C4-2B (cell line): ENCODE measurements around the gene KL.

ENCODE experiments used
- H3K27ac ChIP-seq: fragments of 450-650 bp; 2 replicates; pipeline ENCODE4 v1.5.1; 2017
- CTCF ChIP-seq: fragments of 450-650 bp; conservative IDR thresholded peaks from 2 replicates; pipeline ENCODE4 v1.5.1; 2017; ENCODE audit warnings: mild to moderate bottlenecking
- ZFX ChIP-seq: fragments of 450-650 bp; IDR thresholded peaks from 2 replicates; pipeline ENCODE4 v1.6.1; 2017

The KL gene

DNA sequence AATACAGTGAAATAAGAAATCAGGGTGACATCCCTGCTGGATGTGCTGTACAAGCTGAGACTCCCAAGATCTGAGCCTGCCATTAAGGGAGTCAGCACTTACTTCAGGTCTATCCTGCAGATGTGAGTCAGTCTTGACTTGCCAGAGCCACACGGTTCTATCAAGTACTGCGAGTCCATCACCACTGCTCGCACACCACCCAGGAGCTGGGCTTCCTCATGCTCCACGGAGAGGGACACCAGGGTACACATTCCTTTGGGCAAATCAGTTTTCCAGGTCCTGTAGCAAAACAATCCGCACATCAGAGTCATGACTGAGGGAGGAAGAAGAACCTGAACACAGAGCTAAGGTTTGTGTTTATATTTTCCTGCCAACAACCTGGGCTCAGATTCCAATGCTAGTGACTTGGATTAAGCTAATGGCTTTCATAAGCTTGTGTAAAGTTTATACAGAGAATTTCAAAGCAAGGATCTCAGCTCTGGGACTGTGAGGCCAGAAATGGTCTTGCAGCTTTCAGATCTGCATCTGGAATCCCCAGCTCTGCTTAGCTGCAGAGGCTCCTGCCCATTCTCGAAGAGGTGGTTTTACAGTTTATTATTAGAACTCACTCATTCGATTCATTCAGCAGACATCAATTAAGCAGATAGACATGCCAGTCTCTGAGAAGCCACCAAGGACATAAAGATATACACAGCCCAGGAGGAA lies 90.6 kb downstream of the KL start:
- TF ChIP-seq ZFX, result no peak
- TF ChIP-seq CTCF, result no peak
- no peak overlapping the region for H3K27ac ChIP-seq

DNA sequence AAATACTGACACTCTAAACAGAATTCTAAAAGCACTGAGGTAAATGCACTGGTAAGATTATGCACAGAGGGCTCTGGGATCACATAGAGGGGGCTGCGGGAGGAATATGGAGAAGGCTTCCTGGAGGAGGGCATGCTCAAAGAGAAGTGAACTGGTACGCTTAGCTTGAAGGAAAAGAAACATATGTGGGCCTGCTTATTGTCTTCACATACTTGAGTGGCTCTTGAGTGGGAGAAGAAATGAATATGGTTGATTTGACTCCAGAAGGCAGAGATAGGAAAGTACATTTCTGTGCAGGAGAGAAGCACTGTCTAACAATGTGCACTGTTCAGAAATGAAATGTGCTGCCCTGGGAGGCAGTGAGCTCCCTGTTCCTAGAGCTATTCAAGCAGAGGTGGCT lies 91.1 kb downstream of the KL start:
- no peak overlapping the region for H3K27ac ChIP-seq
- TF ChIP-seq CTCF (no peak), ZFX (no peak)

DNA sequence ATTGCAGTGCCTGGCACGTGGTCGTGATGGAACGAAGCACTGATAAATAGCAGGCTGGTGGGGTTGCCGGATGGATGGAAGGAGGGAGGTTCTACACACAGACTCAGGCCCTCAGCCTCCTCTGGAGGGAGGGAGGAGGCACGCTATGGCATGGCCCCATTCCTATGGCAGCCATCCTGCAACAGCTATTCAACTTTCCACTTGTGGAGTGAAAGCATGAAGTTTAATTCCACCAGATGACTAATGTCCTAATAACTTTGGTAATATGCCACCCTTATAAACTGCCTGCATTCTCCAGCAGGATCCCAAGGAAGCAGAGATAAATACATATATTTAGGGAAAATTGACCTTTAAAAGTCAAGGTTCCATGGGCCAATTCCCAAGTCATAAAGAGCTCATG lies 92.4 kb downstream of the KL start:
- H3K27ac ChIP-seq, result no peak overlapping the region
- TF ChIP-seq ZFX, result no peak

DNA sequence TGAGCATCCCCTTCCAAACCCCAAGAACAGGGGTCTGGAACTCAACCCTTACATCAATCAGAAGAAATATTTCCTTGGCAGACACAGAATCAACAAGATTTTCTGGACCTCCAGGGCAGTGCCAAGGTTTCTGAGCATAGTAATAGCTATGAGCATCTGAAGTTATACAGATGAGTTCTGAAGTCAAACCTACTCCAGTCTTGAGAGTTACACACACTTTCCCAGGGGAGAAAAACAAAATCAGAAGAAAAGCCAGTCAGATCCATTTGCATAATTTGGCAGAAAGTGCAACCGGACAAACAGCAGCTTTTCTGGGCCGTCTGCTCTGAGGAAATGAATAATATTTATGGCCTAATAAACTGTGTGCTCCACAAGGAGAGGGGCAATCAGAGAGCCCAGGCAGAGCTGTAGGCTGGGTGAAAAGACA lies 93.1 kb downstream of the KL start:
- H3K27ac ChIP-seq, result no peak overlapping the region
- no peak for TF ChIP-seq CTCF
- TF ChIP-seq ZFX, result no peak

DNA sequence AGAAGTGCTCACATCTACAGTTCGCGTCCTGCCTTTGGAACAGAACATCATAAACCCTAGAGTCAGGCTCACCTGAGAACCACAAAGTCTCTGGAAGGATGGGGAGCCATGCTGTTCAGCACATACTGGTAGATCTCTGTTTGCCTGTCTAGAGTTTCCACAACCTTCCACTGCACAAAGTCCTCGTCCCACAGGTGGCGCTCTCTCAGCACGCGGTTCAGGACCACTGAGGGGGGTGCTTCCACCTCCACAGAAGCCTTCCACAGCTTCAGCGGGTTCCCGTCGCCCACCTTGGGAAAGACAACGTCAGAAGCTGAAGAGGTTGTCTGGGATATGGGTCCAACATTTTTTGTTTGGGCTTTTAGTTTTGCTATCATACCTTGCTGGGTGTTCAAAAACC lies 93.6 kb downstream of the KL start:
- H3K27ac ChIP-seq, result no peak overlapping the region
- no peak; the same call in 1 of the 2 replicates for TF ChIP-seq CTCF
- no peak for TF ChIP-seq ZFX

DNA sequence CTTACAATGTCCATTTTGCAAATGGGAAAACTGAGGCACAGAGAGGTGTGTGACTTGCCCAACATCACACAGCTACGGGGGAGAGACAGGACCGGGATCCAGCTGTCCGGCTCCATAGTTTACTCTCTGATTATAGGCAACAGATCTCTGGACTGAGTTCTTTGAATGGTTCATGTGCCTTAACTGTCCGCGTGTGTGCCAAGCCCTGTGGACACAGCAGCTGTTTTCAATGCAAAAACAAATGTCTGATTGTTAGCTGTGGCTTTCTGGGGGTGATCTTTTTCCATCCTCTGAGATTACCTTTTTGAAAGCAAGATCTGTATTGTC lies 94.1 kb downstream of the KL start:
- TF ChIP-seq ZFX (no peak), CTCF (no peak)
- no peak overlapping the region for H3K27ac ChIP-seq

DNA sequence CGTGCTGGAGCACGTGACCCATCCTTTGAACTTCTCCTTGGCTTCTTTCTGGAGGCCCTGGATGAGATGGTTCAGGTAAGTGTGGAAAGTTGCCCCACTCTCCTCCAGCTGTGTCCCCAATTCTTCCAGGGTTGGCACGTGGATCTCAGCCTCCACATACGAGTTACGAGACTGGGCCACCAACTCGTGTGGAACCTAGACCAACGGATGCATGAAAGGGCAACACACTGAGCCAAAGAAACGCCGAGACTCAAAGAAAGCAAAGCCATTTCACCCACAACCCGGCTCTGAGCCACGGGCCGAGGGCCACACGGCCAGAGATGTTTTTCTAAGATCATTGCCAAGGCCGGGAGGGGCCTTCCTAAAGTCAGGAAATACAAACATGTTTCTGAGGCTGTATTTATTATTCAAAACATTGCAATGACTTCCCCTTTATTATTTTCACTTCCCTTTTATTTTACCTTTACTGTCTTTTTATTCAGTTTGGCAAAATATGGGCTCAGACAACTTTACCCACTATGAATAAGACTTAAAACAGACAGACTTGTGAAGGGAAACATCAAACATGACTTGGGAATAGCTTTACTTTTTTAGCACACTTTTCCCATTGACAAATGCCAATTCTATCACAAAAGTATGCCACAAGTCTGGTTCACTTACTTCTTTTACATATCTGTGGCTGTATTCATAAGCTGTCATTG lies 94.6 kb downstream of the KL start:
- no peak overlapping the region for H3K27ac ChIP-seq
- TF ChIP-seq ZFX (no peak), CTCF (no peak)
